NCI-H460 (cell line): ENCODE data around the gene TRIM72. TPM values are rescaled to one million over a fixed set of nuclear protein-coding genes. Genes with fewer than 3 reads are reported as not detected.
"Not testable (repeated sequence)": the region's sequence is repeated elsewhere in the genome, so short reads cannot be mapped to it uniquely, and the experiment has no call there.

Experiments
- DNase-seq: peaks from one replicate; pipeline ENCODE4 v3.0.0-alpha.2; 2016; ENCODE audit warnings: low read depth; ENCODE audit errors: extremely low read depth
- total RNA-seq: library from RNA; depleted of rRNA; stranded (reverse); fragments of >200 nt; shearing (Covaris generic); gene quantifications from 2 replicates; pipeline ENCODE4 v1.2.3, GENCODE V29; 2014

TRIM72 gene
- total RNA-seq, 1 experiment from 2014 or later: under 0.01 TPM

GRCh38 chr16:31248344-31248743 lies 34.4 kb downstream of the TRIM72 start:
- no peak for DNase-seq

GRCh38 chr16:31250782-31251384 lies 37.0 kb downstream of the TRIM72 start:
- no peak for DNase-seq

GRCh38 chr16:31251435-31251834 lies 37.5 kb downstream of the TRIM72 start:
- DNase-seq: no peak

GRCh38 chr16:31253642-31254045 lies 39.7 kb downstream of the TRIM72 start:
- peak; percentile 26 for DNase-seq

GRCh38 chr16:31256466-31256865 lies 42.5 kb downstream of the TRIM72 start:
- no peak for DNase-seq

GRCh38 chr16:31258366-31258765 lies 44.4 kb downstream of the TRIM72 start:
- DNase-seq: no peak

GRCh38 chr16:31260136-31260931 lies 46.4 kb downstream of the TRIM72 start:
- DNase-seq: no peak

- no peak for DNase-seq
Measured at GRCh38 chr16:31262084-31262483, 48.2 kb downstream of the TRIM72 start.

- no peak for DNase-seq
Measured at GRCh38 chr16:31265329-31266245, 51.7 kb downstream of the TRIM72 start.

GRCh38 chr16:31267332-31268032 lies 53.6 kb downstream of the TRIM72 start:
- no peak for DNase-seq

GRCh38 chr16:31268033-31268365 lies 54.1 kb downstream of the TRIM72 start:
- no peak for DNase-seq

GRCh38 chr16:31268891-31269290 lies 55.0 kb downstream of the TRIM72 start:
- no peak for DNase-seq

GRCh38 chr16:31269541-31269940 lies 55.6 kb downstream of the TRIM72 start:
- DNase-seq: no peak

- DNase-seq: not testable (repeated sequence)
Measured at GRCh38 chr16:31269973-31270372, 56.1 kb downstream of the TRIM72 start.

- no peak for DNase-seq
Measured at GRCh38 chr16:31270795-31271194, 56.9 kb downstream of the TRIM72 start.

GRCh38 chr16:31271621-31272190 lies 57.8 kb downstream of the TRIM72 start:
- no peak for DNase-seq

GRCh38 chr16:31273187-31273586 lies 59.3 kb downstream of the TRIM72 start:
- no peak for DNase-seq

- DNase-seq: no peak
Measured at GRCh38 chr16:31273676-31274075, 59.8 kb downstream of the TRIM72 start.

- DNase-seq: no peak
Measured at GRCh38 chr16:31274831-31275816, 61.2 kb downstream of the TRIM72 start.
